ENCODE measurements around the gene ENO4.

DNA sequence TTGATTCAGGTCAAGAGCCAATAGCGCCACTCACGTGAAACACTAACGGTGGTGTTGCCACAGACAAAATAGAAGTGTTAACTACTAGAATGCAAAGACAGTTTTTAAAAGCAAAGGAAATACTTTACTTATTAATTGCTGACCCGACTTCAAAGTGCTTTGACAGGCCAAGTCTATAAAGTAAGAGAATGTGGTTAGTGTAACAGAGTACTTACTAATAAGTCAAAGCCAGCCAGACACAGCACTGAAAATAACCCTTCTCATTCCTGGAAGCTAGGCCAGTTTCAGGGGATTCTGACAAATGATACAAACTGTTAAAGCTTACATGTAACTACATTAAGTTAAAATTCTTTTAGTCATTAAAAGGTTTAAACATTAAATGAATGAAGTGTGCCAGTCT is 50.3 kb downstream of the ENO4 start:
- TF ChIP-seq CTCF (IDR thresholded peaks at IDR 0.05) = no peak
- TF ChIP-seq POLR2A (IDR thresholded peaks at IDR 0.05) = no peak
